ENCODE data around the gene ZRANB3. TPM values are rescaled to one million over a fixed set of nuclear protein-coding genes. Genes with fewer than 3 reads are reported as not detected.

ZRANB3 gene
- total RNA-seq, 1 experiment from 2014 or later = 15.9 TPM

DNA sequence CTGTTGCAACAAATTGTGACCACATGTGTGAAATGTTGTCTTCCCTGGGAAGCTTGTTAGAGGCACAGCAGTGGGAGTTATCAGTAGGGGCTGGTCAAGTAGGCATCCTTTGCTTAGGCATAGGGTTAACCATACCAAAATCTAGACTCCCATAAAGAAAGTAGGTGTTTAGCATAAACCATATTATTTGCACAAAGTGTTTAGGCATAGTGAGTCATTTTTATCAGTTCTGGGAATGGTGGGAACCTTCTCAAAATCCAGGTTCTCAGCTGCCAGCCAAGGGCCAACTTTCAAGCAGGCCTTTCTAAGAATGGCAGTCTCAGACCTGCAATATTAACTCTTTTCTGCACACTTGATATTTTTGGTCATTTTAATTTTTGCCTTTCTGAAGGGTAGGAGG lies 390.4 kb downstream of the ZRANB3 start:
- ChIA-PET CTCF (no interaction called here), POLR2A (no interaction called here)
- H3K4me3 Mint-ChIP-seq = no peak overlapping the region
- peaks cover 69% of the 10 kb centered on the region for H3K36me3 Mint-ChIP-seq
- TF ChIP-seq TEAD4 (CRISPR knock-in tag; IDR thresholded peaks at IDR 0.05) = no peak
- TF ChIP-seq, protein P1, sequence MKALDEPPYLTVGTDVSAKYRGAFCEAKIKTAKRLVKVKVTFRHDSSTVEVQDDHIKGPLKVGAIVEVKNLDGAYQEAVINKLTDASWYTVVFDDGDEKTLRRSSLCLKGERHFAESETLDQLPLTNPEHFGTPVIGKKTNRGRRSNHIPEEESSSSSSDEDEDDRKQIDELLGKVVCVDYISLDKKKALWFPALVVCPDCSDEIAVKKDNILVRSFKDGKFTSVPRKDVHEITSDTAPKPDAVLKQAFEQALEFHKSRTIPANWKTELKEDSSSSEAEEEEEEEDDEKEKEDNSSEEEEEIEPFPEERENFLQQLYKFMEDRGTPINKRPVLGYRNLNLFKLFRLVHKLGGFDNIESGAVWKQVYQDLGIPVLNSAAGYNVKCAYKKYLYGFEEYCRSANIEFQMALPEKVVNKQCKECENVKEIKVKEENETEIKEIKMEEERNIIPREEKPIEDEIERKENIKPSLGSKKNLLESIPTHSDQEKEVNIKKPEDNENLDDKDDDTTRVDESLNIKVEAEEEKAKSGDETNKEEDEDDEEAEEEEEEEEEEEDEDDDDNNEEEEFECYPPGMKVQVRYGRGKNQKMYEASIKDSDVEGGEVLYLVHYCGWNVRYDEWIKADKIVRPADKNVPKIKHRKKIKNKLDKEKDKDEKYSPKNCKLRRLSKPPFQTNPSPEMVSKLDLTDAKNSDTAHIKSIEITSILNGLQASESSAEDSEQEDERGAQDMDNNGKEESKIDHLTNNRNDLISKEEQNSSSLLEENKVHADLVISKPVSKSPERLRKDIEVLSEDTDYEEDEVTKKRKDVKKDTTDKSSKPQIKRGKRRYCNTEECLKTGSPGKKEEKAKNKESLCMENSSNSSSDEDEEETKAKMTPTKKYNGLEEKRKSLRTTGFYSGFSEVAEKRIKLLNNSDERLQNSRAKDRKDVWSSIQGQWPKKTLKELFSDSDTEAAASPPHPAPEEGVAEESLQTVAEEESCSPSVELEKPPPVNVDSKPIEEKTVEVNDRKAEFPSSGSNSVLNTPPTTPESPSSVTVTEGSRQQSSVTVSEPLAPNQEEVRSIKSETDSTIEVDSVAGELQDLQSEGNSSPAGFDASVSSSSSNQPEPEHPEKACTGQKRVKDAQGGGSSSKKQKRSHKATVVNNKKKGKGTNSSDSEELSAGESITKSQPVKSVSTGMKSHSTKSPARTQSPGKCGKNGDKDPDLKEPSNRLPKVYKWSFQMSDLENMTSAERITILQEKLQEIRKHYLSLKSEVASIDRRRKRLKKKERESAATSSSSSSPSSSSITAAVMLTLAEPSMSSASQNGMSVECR (CRISPR knock-in tag; IDR thresholded peaks at IDR 0.05; ENCODE audit: borderline replicate concordance) = no peak
- no peak for TF ChIP-seq CREB1 (CRISPR knock-in tag; IDR thresholded peaks at IDR 0.05)
- no peak for TF ChIP-seq ZNF219 (CRISPR knock-in tag; IDR thresholded peaks at IDR 0.05; ENCODE audit: borderline replicate concordance)
- TF ChIP-seq RELA (CRISPR knock-in tag; IDR thresholded peaks at IDR 0.05; ENCODE audit: borderline replicate concordance) = no peak
- TF ChIP-seq ZNF138 (CRISPR knock-in tag; conservative IDR thresholded peaks at IDR 0.05) = no peak
- TF ChIP-seq CREM (CRISPR knock-in tag; IDR thresholded peaks at IDR 0.05) = no peak
- TF ChIP-seq, protein P2, sequence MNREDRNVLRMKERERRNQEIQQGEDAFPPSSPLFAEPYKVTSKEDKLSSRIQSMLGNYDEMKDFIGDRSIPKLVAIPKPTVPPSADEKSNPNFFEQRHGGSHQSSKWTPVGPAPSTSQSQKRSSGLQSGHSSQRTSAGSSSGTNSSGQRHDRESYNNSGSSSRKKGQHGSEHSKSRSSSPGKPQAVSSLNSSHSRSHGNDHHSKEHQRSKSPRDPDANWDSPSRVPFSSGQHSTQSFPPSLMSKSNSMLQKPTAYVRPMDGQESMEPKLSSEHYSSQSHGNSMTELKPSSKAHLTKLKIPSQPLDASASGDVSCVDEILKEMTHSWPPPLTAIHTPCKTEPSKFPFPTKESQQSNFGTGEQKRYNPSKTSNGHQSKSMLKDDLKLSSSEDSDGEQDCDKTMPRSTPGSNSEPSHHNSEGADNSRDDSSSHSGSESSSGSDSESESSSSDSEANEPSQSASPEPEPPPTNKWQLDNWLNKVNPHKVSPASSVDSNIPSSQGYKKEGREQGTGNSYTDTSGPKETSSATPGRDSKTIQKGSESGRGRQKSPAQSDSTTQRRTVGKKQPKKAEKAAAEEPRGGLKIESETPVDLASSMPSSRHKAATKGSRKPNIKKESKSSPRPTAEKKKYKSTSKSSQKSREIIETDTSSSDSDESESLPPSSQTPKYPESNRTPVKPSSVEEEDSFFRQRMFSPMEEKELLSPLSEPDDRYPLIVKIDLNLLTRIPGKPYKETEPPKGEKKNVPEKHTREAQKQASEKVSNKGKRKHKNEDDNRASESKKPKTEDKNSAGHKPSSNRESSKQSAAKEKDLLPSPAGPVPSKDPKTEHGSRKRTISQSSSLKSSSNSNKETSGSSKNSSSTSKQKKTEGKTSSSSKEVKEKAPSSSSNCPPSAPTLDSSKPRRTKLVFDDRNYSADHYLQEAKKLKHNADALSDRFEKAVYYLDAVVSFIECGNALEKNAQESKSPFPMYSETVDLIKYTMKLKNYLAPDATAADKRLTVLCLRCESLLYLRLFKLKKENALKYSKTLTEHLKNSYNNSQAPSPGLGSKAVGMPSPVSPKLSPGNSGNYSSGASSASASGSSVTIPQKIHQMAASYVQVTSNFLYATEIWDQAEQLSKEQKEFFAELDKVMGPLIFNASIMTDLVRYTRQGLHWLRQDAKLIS (CRISPR knock-in tag; IDR thresholded peaks at IDR 0.05; ENCODE audit: borderline replicate concordance) = no peak
- no peak for TF ChIP-seq NR3C1 (CRISPR knock-in tag; conservative IDR thresholded peaks at IDR 0.05; ENCODE audit: low read depth)
- TF ChIP-seq ATF3 (CRISPR knock-in tag; conservative IDR thresholded peaks at IDR 0.05) = no peak
- TF ChIP-seq, protein P3, sequence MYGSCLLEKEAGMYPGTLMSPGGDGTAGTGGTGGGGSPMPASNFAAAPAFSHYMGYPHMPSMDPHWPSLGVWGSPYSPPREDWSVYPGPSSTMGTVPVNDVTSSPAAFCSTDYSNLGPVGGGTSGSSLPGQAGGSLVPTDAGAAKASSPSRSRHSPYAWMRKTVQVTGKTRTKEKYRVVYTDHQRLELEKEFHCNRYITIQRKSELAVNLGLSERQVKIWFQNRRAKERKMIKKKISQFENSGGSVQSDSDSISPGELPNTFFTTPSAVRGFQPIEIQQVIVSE (CRISPR knock-in tag; IDR thresholded peaks at IDR 0.05; ENCODE audit: borderline replicate concordance) = no peak
- no peak for TF ChIP-seq EMX1 (CRISPR knock-in tag; IDR thresholded peaks at IDR 0.05)
- no peak overlapping the region for H3K27ac Mint-ChIP-seq
- no peak for DNase-seq (ENCODE audit: low spot score)
- no peaks in the 10 kb centered on the region for H3K27me3 Mint-ChIP-seq (ENCODE audit: low read depth)
- H3K4me1 Mint-ChIP-seq = peaks cover 9% of the 10 kb centered on the region; the same call in 1 of the 2 replicates
- peaks cover 42% of the 10 kb centered on the region for H3K9me3 Mint-ChIP-seq
- no peak for ATAC-seq

DNA sequence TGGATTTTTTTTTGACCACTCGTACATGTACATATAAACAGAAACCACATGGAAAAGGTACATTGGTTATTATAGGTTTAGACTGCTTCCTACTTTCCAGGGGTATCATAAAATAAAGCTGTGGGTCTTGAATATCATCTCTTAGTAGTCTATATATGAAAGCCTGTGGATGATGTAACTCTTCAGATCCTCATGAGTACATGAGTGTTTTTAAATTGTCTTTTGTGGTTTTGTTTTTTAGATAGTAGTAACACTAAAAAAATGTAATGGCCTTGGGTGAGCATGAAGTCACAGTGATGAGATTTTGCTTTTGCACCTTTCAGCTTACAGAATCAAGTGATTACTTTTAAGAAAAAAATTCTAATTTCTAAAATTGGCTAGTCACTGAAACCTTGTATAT lies 398.7 kb downstream of the ZRANB3 start:
- Mint-ChIP-seq H3K9me3 (no peaks in the 10 kb centered on the region), H3K4me3 (no peak overlapping the region), H3K27ac (no peak overlapping the region), H3K27me3 (ENCODE audit: low read depth) (no peaks in the 10 kb centered on the region), H3K36me3 (peaks cover 50% of the 10 kb centered on the region), H3K4me1 (no peaks in the 10 kb centered on the region)
- ATAC-seq (no peak), DNase-seq (ENCODE audit: low spot score) (no peak)
- CTCF ChIA-PET = interaction anchor here (1.4 kb wide), 1 partner anchor 128 kb away, joined by 4 read pairs; no protein-coding TSS in a partner anchor
- TF ChIP-seq GABPB1 (CRISPR knock-in tag; IDR thresholded peaks at IDR 0.05) (no peak), ETV6 (CRISPR knock-in tag; IDR thresholded peaks at IDR 0.05) (no peak), TCF7 (CRISPR knock-in tag; IDR thresholded peaks at IDR 0.05; ENCODE audit: low read depth) (no peak), ZNF512 (CRISPR knock-in tag; IDR thresholded peaks at IDR 0.05; ENCODE audit: borderline replicate concordance) (no peak), HMGA2 (CRISPR knock-in tag; IDR thresholded peaks at IDR 0.05) (no peak), OVOL2 (CRISPR knock-in tag; IDR thresholded peaks at IDR 0.05; ENCODE audit: borderline replicate concordance) (no peak)
- POLR2A ChIA-PET = no interaction called here
